ENCODE results near the gene CALML4.
"Not testable (repeated sequence)": the region's sequence is repeated elsewhere in the genome, so short reads cannot be mapped to it uniquely, and the experiment has no call there.

The CALML4 gene

GRCh38 chr15:68176601-68177000 is 28.5 kb downstream of the CALML4 start:
- no peak for DNase-seq (ENCODE audit: low read depth)
- no peak overlapping the region for H3K4me3 ChIP-seq (ENCODE audit: low read length)
- TF ChIP-seq, protein P1, sequence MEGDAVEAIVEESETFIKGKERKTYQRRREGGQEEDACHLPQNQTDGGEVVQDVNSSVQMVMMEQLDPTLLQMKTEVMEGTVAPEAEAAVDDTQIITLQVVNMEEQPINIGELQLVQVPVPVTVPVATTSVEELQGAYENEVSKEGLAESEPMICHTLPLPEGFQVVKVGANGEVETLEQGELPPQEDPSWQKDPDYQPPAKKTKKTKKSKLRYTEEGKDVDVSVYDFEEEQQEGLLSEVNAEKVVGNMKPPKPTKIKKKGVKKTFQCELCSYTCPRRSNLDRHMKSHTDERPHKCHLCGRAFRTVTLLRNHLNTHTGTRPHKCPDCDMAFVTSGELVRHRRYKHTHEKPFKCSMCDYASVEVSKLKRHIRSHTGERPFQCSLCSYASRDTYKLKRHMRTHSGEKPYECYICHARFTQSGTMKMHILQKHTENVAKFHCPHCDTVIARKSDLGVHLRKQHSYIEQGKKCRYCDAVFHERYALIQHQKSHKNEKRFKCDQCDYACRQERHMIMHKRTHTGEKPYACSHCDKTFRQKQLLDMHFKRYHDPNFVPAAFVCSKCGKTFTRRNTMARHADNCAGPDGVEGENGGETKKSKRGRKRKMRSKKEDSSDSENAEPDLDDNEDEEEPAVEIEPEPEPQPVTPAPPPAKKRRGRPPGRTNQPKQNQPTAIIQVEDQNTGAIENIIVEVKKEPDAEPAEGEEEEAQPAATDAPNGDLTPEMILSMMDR (IDR thresholded peaks at IDR 0.05; ENCODE audit: insufficient read depth, low read depth, low read length, missing control alignments): no peak

DNA sequence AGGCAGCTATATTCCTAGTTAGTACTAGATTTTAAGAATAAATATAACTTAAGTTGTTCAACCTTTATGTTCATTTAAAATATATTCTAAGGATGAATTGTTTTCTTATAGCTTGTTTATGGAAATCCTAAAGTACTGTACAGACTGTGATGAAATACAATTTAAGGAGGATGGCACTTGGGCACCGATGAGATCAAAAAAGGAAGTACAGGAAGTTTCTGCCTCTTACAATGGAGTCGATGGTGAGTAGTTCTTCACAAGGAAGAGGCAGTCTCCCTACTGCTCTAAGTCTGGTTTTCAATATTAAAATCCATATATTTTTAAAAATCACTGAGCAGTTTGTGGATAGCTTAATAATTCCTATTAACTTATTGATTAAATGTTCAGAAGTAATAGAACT is 29.6 kb downstream of the CALML4 start:
- TF ChIP-seq, protein P1 (IDR thresholded peaks at IDR 0.05; ENCODE audit: insufficient read depth, low read depth, low read length, missing control alignments): no peak
- no peak for DNase-seq (ENCODE audit: low read depth)
- no peak overlapping the region for H3K4me3 ChIP-seq (ENCODE audit: low read length)

DNA sequence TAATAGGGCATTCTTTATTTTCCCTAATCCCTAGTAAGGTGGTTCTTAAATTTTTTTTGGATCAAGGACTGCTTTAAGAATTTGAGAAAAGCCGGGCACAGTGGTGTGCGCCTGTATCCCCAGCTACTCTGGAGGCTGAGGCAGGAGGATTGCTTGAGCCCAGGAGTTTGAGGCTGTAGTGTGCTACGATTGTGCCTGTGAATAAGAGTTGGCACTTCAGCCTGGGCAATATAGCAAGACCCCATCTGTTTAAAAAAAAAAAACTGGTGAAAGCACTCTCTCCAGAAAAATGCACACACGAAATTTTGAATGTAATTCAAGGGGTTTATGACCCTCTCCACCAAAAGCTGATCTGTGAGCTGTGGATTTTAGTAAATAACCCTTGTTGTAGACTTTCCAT is 32.0 kb downstream of the CALML4 start:
- no peak for DNase-seq (ENCODE audit: low read depth)
- TF ChIP-seq, protein P1 (IDR thresholded peaks at IDR 0.05; ENCODE audit: insufficient read depth, low read depth, low read length, missing control alignments): no peak
- no peak overlapping the region for H3K4me3 ChIP-seq (ENCODE audit: low read length)

GRCh38 chr15:68172037-68172436 is 33.1 kb downstream of the CALML4 start:
- H3K4me3 ChIP-seq (ENCODE audit: low read length); DNase-seq (ENCODE audit: low read depth): not testable (repeated sequence)

DNA sequence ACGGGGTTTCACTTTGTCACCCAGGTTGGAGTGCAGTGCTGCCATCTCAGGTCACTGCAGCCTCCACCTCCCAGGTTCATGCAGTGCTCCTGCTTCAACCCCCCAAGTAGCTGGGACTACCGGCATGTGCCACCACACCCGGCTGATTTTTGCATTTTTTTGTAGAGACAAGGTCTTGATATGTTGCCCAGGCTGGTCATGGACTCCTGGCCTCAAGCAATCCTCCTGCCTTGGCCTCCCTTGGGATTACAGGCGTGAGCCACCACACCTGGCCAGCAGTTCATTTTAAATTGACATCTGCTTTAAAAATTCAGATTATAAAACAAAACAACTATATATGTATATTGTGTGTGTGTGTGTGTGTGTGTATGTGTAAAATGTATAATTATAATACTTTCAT is 38.3 kb downstream of the CALML4 start:
- TF ChIP-seq, protein P1 (IDR thresholded peaks at IDR 0.05; ENCODE audit: insufficient read depth, low read depth, low read length, missing control alignments): no peak
- no peak for DNase-seq (ENCODE audit: low read depth)
- no peak overlapping the region for H3K4me3 ChIP-seq (ENCODE audit: low read length)

- H3K4me3 ChIP-seq (ENCODE audit: low read length): no peak overlapping the region
- TF ChIP-seq, protein P1 (IDR thresholded peaks at IDR 0.05; ENCODE audit: insufficient read depth, low read depth, low read length, missing control alignments): no peak
- no peak for DNase-seq (ENCODE audit: low read depth)
Observed at GRCh38 chr15:68163191-68163590, 41.9 kb downstream of the CALML4 start.

DNA sequence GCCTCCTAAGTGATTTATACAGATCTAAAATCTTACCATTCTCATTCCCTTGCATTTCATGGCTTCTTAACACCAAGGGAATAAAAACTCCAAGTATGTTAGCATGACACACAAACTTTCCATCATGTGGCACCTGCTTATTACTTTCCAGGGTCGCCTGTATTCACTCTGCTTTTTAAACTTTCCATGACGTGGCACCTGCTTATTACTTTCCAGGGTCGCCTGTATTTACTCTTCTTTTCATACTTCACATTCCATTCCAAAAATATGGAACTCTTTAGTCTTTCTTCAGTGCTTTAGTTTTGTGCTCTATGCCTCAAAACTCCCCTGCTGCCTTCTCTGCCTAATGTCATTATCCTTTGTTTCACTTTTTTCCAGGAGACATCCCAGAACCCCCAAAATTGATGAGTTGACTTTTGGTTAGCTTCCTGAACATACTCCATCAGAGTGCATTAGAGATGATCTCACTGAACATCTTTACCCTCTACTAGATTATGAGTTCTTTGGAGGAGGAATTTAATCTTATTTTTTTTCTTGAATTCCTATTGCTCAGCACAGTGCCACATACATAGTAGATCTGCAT is 47.0 kb downstream of the CALML4 start:
- DNase-seq (ENCODE audit: low read depth): no peak
- H3K4me3 ChIP-seq (ENCODE audit: low read length): no peak overlapping the region
- TF ChIP-seq, protein P1 (IDR thresholded peaks at IDR 0.05; ENCODE audit: insufficient read depth, low read depth, low read length, missing control alignments): no peak
